Measurements from ENCODE around the gene SH3BGR.

SH3BGR gene

GRCh38 chr21:39461419-39461818, 9.6 kb downstream of the SH3BGR start:
- DNase-seq, result no peak

GRCh38 chr21:39463308-39463707, 11.5 kb downstream of the SH3BGR start:
- no peak for DNase-seq

GRCh38 chr21:39466584-39466983, 14.8 kb downstream of the SH3BGR start:
- DNase-seq, result no peak

- no peak for DNase-seq
Observed at GRCh38 chr21:39467746-39468145, 16.0 kb downstream of the SH3BGR start.

GRCh38 chr21:39468559-39468958, 16.8 kb downstream of the SH3BGR start:
- DNase-seq, result no peak

- no peak for DNase-seq
Observed at GRCh38 chr21:39471598-39471997, 19.8 kb downstream of the SH3BGR start.

GRCh38 chr21:39472786-39473185, 21.0 kb downstream of the SH3BGR start:
- DNase-seq, result no peak

GRCh38 chr21:39474611-39475010, 22.8 kb downstream of the SH3BGR start:
- DNase-seq, result no peak

- no peak for DNase-seq
Observed at GRCh38 chr21:39479164-39479813, 27.5 kb downstream of the SH3BGR start.

GRCh38 chr21:39479814-39480182, 28.0 kb downstream of the SH3BGR start:
- no peak for DNase-seq

GRCh38 chr21:39480271-39480670, 28.5 kb downstream of the SH3BGR start:
- no peak for DNase-seq

GRCh38 chr21:39481886-39482285, 30.1 kb downstream of the SH3BGR start:
- no peak for DNase-seq

GRCh38 chr21:39483917-39484316, 32.1 kb downstream of the SH3BGR start:
- no peak for DNase-seq

GRCh38 chr21:39484711-39485276, 33.0 kb downstream of the SH3BGR start:
- no peak for DNase-seq

- no peak for DNase-seq
Observed at GRCh38 chr21:39489380-39489924, 37.7 kb downstream of the SH3BGR start.

- DNase-seq, result no peak
Observed at GRCh38 chr21:39499156-39499555, 47.4 kb downstream of the SH3BGR start.

- no peak for DNase-seq
Observed at GRCh38 chr21:39502631-39503030, 50.9 kb downstream of the SH3BGR start.

GRCh38 chr21:39503123-39503762, 51.5 kb downstream of the SH3BGR start:
- no peak for DNase-seq

GRCh38 chr21:39504230-39504629, 52.5 kb downstream of the SH3BGR start:
- no peak for DNase-seq

- no peak for DNase-seq
Observed at GRCh38 chr21:39510240-39510639, 58.5 kb downstream of the SH3BGR start.

- no peak for DNase-seq
Observed at GRCh38 chr21:39511102-39511501, 59.3 kb downstream of the SH3BGR start.

GRCh38 chr21:39513735-39514134, 62.0 kb downstream of the SH3BGR start:
- no peak for DNase-seq

- no peak for DNase-seq
Observed at GRCh38 chr21:39515684-39516472, 64.1 kb downstream of the SH3BGR start.

All from activated gamma-delta T cell (primary cell).